Urinary bladder (tissue), 4 donors: ENCODE data around the gene LRRC3B. TPM values are rescaled to one million over a fixed set of nuclear protein-coding genes. Genes with fewer than 3 reads are reported as not detected.

ENCODE experiments used
- DNase-seq: peaks from one replicate; pipeline ENCODE4 v3.0.0-alpha.2; 2015; ENCODE audit errors: extremely low spot score
- H3K27ac ChIP-seq: one replicate; pipeline ENCODE4 v1.5.1; 2013; ENCODE audit warnings: low read depth, mild to moderate bottlenecking, moderate library complexity
- H3K36me3 ChIP-seq: one replicate; pipeline ENCODE4 v1.6.1; 2013; ENCODE audit warnings: mild to moderate bottlenecking, moderate library complexity; ENCODE audit not compliant: insufficient read depth
- H3K4me1 ChIP-seq: one replicate; pipeline ENCODE4 v1.6.1; 2013; ENCODE audit warnings: mild to moderate bottlenecking, moderate library complexity; ENCODE audit not compliant: insufficient read depth
- H3K4me3 ChIP-seq: one replicate; pipeline ENCODE4 v1.5.1; 2013; ENCODE audit warnings: low read depth, low read length
- WGBS: extraction: QIAGEN DNeasy Blood & Tissue Kit; methylation state at CpG from one replicate; pipeline ENCODE4 v1.1.7; 2013; 5-methylcytosine and 5-hydroxymethylcytosine counted together
- polyA plus RNA-seq: library from polyadenylated mRNA; stranded (reverse); fragments of 200-250 nt; gene quantifications from one replicate; pipeline ENCODE4 v1.2.3, GENCODE V29; 2013
- total RNA-seq: library from RNA; depleted of rRNA; stranded (reverse); fragments of >200 nt; gene quantifications from one replicate; pipeline ENCODE4 v1.2.3, GENCODE V29; 2014
- donor health status: healthy with polysubstance abuse.
- donor health status: healthy.

Gene LRRC3B
- total and polyA plus RNA-seq, 2 donors, result 5.8 to 7.1 TPM

GRCh38 chr3:26621906-26622620 lies 509 bp upstream of the LRRC3B start:
- no peak for DNase-seq
- Histone ChIP-seq H3K27ac (no peak overlapping the region), H3K4me1 (no peaks in the 10 kb centered on the region), H3K4me3 (peak overlapping the region; percentile 69), H3K36me3 (no peaks in the 10 kb centered on the region)
- WGBS, result 11% methylated on average over 25 of the region's 25 CpGs

GRCh38 chr3:26623419-26624208 lies 1.0 kb downstream of the LRRC3B start:
- H3K36me3 ChIP-seq, result no peaks in the 10 kb centered on the region
- H3K4me3 ChIP-seq, result peak overlapping the region; percentile 69
- no peaks in the 10 kb centered on the region for H3K4me1 ChIP-seq
- DNase-seq, result no peak
- H3K27ac ChIP-seq, result no peak overlapping the region
- WGBS, result 2% methylated on average over 33 of the region's 33 CpGs

- WGBS, result 14% methylated on average over 28 of the region's 28 CpGs
- no peak for DNase-seq
- Histone ChIP-seq H3K4me3 (peak overlapping the region; percentile 69), H3K36me3 (no peaks in the 10 kb centered on the region), H3K4me1 (no peaks in the 10 kb centered on the region), H3K27ac (peak overlapping the region; percentile 14)
These were observed 1.7 kb downstream of the LRRC3B start for GRCh38 chr3:26624209-26624765.

- 68% methylated on average over 13 of the region's 13 CpGs for WGBS
- Histone ChIP-seq H3K4me3 (peak overlapping the region; percentile 69), H3K4me1 (peaks cover 2% of the 10 kb centered on the region), H3K27ac (no peak overlapping the region), H3K36me3 (no peaks in the 10 kb centered on the region)
- no peak for DNase-seq
These were observed 2.6 kb downstream of the LRRC3B start for GRCh38 chr3:26625187-26625586.

GRCh38 chr3:26627080-26627479 lies 4.5 kb downstream of the LRRC3B start:
- WGBS, result 94% methylated on average over 4 of the region's 4 CpGs
- DNase-seq, result no peak
- Histone ChIP-seq H3K4me3 (no peak overlapping the region), H3K4me1 (peaks cover 2% of the 10 kb centered on the region), H3K27ac (no peak overlapping the region), H3K36me3 (no peaks in the 10 kb centered on the region)

GRCh38 chr3:26628915-26629314 lies 6.3 kb downstream of the LRRC3B start:
- H3K4me1 ChIP-seq, result peaks cover 2% of the 10 kb centered on the region
- DNase-seq, result no peak
- WGBS, result 74% methylated on average over 1 of the region's 1 CpG
- H3K36me3 ChIP-seq, result no peaks in the 10 kb centered on the region
- no peak overlapping the region for H3K27ac ChIP-seq
- no peak overlapping the region for H3K4me3 ChIP-seq

- peaks cover 2% of the 10 kb centered on the region for H3K4me1 ChIP-seq
- 85% methylated on average over 4 of the region's 4 CpGs for WGBS
- H3K27ac ChIP-seq, result peak overlapping the region; percentile 41
- H3K36me3 ChIP-seq, result no peaks in the 10 kb centered on the region
- DNase-seq, result no peak
- H3K4me3 ChIP-seq, result no peak overlapping the region
These were observed 8.3 kb downstream of the LRRC3B start for GRCh38 chr3:26630669-26631389.

GRCh38 chr3:26631390-26631738 lies 8.8 kb downstream of the LRRC3B start:
- DNase-seq, result no peak
- Histone ChIP-seq H3K27ac (no peak overlapping the region), H3K4me1 (peaks cover 2% of the 10 kb centered on the region), H3K4me3 (no peak overlapping the region), H3K36me3 (no peaks in the 10 kb centered on the region)
- WGBS, result 70% methylated on average over 1 of the region's 1 CpG

- 68% methylated on average over 5 of the region's 5 CpGs for WGBS
- Histone ChIP-seq H3K4me1 (peaks cover 2% of the 10 kb centered on the region), H3K4me3 (no peak overlapping the region), H3K36me3 (no peaks in the 10 kb centered on the region), H3K27ac (no peak overlapping the region)
- DNase-seq, result no peak
These were observed 12.0 kb downstream of the LRRC3B start for GRCh38 chr3:26634601-26635000.

GRCh38 chr3:26636096-26636727 lies 13.6 kb downstream of the LRRC3B start:
- WGBS, result 96% methylated on average over 1 of the region's 1 CpG
- no peak overlapping the region for H3K27ac ChIP-seq
- H3K4me1 ChIP-seq, result no peaks in the 10 kb centered on the region
- no peak overlapping the region for H3K4me3 ChIP-seq
- H3K36me3 ChIP-seq, result no peaks in the 10 kb centered on the region
- no peak for DNase-seq

- Histone ChIP-seq H3K27ac (no peak overlapping the region), H3K4me1 (no peaks in the 10 kb centered on the region), H3K4me3 (no peak overlapping the region), H3K36me3 (no peaks in the 10 kb centered on the region)
- DNase-seq, result no peak
These were observed 15.1 kb downstream of the LRRC3B start for GRCh38 chr3:26637698-26638097.

- no peak overlapping the region for H3K27ac ChIP-seq
- no peaks in the 10 kb centered on the region for H3K4me1 ChIP-seq
- H3K36me3 ChIP-seq, result no peaks in the 10 kb centered on the region
- no peak for DNase-seq
- WGBS, result 93% methylated on average over 2 of the region's 2 CpGs
- no peak overlapping the region for H3K4me3 ChIP-seq
These were observed 15.5 kb downstream of the LRRC3B start for GRCh38 chr3:26638113-26638512.

- 91% methylated on average over 2 of the region's 2 CpGs for WGBS
- Histone ChIP-seq H3K27ac (no peak overlapping the region), H3K36me3 (no peaks in the 10 kb centered on the region), H3K4me3 (no peak overlapping the region), H3K4me1 (no peaks in the 10 kb centered on the region)
- DNase-seq, result no peak
These were observed 16.8 kb downstream of the LRRC3B start for GRCh38 chr3:26639339-26639738.
